GM19239 (cell line): ENCODE data around the gene TIAM2.
"Not testable (repeated sequence)": the region's sequence is repeated elsewhere in the genome, so short reads cannot be mapped to it uniquely, and the experiment has no call there.

Source experiments
- DNase-seq: peaks from one replicate; pipeline ENCODE4 v3.0.0; 2011; ENCODE audit warnings: low spot score; ENCODE audit not compliant: insufficient read length
- FAIRE-seq: peaks from 2 replicates; lab custom pipeline; 2011; peaks lifted over from hg19 to GRCh38; lab: Jason Lieb, UNC

The TIAM2 gene

GRCh38 chr6:155183095-155183494, 188.0 kb downstream of the TIAM2 start:
- FAIRE-seq (peak; percentile 56), DNase-seq (no peak)

DNA sequence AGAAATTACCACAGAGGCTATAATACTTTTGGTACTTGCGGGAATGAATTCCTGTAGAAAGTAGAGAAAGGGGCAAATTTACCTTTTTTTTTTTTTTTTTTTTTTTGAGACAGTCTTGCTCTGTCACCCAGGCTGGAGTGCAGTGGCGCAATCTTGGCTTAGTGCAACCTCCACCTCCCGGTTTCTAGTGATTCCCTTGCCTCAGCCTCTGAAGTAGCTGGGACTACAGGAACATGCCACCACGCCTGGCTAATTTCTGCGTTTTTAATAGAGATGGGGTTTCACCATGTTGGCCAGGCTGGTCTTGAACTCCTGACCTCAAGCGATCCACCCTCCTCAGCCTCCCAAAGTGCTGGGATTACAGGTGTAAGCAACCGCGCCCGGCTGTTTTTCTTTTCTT, 189.9 kb downstream of the TIAM2 start:
- not testable (repeated sequence) for FAIRE-seq, DNase-seq

DNA sequence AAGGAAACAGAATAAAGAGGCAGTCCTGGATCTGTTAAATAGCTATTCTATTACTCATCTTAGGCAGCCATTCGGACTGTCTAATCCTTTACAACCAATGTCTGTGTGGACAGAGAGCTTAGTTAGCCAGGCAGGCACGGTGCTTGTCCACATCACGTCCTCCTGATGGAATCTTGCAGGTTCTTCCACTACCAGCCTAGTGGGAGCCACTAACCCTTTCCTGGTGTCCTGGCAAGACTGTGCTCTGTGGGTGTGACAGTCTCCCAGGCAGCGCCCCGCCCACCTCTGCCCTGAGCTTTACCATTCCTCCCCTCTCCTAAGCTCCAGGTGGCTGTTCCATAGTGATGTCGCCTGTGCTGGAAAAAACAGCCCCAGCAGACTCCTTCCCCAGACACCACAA, 190.4 kb downstream of the TIAM2 start:
- FAIRE-seq = no peak
- DNase-seq = no peak

DNA sequence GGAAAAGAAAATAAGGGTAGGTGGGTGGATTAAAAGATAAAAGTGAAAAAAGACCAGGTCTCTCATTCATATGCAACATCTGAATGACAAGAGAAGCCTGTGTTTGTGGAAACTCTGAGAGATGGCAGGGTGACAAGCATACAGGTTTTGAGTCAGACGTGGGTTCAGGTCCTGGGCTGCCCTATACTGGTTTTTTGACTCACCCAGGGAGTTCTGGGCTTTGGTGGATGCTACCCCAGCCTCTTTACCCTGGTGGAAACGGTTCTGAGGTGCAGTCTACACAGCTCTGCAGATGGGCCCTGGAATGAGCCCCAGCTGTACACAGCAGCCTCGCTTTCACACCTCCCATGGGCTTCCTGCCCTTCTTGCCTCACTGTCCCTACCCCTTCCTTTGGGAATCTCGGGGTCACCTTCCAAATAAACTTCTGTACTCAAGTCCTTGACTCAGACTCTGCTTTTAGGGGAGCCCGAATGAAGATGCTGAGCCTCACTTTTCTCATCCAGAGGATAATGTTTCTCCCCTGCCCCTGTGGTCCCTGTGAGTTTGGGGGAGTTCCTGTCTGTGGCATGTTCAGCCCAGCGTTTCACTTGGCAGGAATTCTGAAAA, 191.0 kb downstream of the TIAM2 start:
- no peak for FAIRE-seq
- DNase-seq = no peak

DNA sequence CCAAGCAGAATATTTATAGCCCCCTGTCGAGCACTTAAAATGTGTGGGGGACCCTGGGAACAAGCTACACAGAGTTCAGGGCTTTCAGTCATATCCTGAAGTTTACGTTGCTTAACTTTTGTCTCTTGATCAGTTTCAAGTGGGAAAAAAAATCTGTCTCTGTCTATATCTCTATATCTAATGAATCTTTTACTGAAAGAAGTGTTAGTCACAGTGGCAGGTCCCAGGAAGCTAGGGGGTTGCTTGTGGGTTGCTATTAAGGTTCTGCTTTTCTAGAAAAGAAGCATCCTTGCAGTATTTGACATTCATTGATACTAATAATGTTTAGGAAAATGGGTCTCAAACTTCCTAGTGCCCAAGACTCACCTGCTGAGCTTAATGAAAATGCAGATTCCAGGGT, 192.0 kb downstream of the TIAM2 start:
- no peak for DNase-seq
- no peak for FAIRE-seq

DNA sequence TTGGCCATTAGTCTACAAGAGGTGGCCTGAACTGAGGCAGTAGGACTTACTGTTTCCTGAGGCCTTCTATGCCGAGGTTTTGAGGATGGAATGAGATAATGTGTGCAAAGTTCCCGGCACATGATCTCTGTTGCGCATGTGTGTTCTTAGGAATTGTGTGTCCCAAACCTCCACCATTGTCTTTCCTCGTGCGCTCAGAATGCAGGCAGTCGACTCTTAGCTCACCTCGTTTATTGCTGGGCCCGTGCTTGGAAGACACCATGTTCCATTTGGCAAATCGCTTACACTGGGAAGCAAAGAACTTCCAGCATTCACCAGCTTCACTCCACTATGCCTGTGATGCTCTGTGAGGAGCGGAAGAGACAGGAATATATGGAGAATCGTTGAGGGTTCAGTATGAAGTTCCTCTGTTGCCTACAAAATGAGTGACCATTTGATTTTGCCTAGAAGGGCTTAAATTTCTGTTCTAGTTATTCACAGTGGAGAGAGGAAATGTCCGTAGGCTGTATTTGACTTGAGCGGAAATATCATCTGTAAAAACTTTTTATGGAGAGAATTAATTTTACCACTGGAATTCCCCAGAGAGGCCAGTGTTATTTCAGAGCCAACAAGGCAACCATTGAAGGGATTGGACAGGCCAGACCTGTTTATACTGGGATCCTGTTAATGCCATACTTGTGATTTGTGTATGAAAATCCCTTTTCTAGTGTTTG, 193.0 kb downstream of the TIAM2 start:
- no peak for FAIRE-seq
- no peak for DNase-seq

GRCh38 chr6:155188707-155189496, 193.8 kb downstream of the TIAM2 start:
- FAIRE-seq (no peak), DNase-seq (no peak)

DNA sequence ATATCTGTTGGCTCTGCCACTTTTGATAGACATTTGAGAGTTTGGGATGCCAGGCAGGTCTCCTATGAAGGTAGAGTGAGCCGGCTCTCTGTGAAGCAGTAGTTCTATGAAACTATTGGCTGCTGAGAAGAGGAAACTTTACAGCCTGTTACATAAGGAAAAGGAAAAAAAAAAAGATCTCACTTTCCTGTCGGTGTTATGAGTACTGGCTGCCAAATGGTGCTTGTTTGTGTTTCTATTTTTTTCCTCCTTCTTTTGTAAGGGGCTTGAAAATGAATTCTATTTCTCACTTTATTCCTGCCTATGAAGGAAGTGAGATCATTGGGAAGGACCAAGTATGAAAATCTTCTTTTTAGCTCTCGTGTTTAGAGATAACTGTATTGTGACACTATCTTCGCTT, 195.6 kb downstream of the TIAM2 start:
- FAIRE-seq (no peak), DNase-seq (no peak)

DNA sequence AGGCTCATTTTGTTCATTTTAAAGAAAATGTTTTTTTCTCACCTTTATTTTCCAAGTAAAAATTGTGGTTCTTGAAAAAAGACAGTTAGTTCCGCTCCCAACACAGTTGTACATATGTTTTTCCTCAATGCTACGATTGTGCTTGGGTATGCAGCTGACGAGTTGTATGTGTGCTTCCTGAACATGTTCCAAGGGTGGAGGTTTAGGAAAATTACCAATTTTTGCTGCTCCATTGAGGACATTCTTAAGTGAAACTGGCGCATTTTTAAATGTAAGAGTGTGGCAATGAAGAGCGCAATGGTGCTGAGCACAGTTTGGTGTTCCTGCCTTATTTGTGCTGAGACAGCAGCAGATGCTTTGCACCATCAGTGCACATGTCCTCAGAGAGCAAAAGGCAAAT, 198.4 kb downstream of the TIAM2 start:
- DNase-seq (no peak), FAIRE-seq (no peak)

GRCh38 chr6:155194399-155194798, 199.3 kb downstream of the TIAM2 start:
- no peak for FAIRE-seq
- DNase-seq = no peak

DNA sequence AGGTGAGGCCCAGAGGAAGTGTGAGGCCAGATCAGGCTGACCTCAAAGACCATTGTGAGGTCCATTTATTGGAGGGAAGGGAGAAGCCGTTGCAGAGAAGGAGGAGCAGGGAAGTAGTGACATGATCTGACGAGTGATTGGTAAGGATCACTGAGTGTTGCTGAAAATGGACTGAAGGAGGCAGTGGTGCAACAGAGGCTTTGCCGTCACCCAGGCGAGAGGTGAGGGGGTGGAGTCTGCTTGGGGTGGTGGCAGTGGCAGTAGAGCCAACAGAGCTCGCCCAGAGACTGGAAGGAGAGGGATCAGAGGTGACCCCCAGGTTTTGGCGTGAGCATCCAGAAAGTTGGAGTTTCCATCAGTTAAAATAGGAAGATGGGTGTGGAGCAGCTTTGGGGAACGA, 200.8 kb downstream of the TIAM2 start:
- DNase-seq (no peak), FAIRE-seq (no peak)

DNA sequence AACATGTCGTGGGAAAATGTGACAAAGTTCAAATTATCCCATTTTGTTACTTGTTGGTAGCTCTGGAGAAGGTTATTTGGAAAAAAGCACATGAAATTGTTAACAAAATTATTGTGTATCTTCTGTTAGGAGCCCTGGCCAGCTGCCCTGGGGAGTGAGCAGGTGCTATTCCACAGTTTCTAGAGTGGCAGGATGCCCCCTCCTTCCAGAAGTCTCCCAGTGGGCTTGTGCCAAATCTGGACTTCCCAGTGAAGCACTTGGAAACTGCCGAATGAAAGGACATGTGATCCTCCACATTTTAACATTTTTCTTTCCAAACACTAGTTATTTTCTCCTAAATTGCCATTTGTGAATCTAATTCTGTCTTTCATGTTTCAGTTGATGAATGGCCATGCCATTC, 201.8 kb downstream of the TIAM2 start:
- no peak for DNase-seq
- FAIRE-seq = no peak

DNA sequence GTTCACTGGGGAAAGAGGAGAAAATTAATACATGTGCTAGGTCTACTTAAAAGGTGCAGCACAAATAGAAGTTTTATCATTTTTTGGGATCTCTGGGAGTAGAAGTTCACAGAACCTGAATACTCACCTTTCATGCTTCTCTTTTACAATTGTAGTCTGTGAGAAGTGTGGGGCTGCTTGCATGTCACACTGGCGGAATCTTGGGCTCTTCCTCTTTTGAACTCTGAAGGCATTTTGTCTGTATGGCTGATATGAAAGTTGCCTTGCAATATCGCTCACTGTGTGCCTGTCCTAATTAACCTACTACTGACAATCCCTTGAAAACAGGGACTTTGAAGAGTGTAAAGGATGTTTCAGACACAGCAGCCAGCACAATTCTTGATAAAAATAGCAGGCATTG, 202.8 kb downstream of the TIAM2 start:
- FAIRE-seq (no peak), DNase-seq (no peak)

- FAIRE-seq (no peak), DNase-seq (no peak)
These were observed 204.9 kb downstream of the TIAM2 start for GRCh38 chr6:155200012-155200411.

- DNase-seq (no peak), FAIRE-seq (no peak)
These were observed 206.5 kb downstream of the TIAM2 start for GRCh38 chr6:155201461-155202226.

DNA sequence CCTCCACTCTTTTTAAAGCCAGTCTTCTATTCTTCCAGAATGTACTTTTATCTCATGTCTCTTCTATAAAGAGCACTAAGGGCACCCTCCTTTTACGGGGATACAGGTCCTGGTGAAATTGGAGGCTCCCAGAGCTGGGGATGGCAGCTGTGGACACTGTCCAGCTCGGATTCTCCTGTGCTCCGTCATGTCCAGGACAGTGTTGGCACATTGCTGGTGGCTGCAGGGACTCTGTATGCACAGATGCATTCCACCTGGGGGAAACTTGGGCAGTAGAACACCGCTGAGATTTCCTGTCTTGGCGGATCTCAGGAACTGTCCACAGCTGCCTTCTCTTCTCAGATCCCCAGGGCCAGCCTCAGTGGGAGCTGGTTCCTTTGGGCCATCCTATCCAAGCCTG, 212.1 kb downstream of the TIAM2 start:
- DNase-seq (no peak), FAIRE-seq (no peak)

DNA sequence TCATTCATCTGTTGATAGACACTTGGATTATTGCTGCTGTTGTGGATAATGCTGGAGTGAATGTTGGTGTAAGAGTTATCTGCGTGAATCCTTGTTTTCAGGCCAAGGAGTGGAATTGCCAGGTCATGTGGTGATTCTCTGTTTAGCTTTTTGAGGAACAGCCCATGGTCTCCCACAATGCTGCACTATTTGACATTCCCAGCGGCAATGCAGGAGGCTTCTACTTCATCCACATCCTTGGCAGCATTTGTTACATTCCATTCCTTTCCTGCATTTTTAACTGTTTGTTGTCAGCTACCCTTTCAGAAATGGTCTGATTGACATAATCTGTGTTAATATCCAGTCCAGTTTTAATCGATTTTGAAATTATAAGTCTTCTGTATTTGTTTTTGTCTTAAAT, 217.0 kb downstream of the TIAM2 start:
- DNase-seq (no peak), FAIRE-seq (no peak)

- DNase-seq (no peak), FAIRE-seq (no peak)
These were observed 217.7 kb downstream of the TIAM2 start for GRCh38 chr6:155212616-155213380.

GRCh38 chr6:155213611-155214372, 218.7 kb downstream of the TIAM2 start:
- FAIRE-seq = no peak

More at GRCh38 chr6:155213611-155214372, 218.7 kb downstream of the TIAM2 start:
- no peak for DNase-seq
